ACHN (cell line): ENCODE results near the gene C4orf50.
"Not testable (repeated sequence)": the region's sequence is repeated elsewhere in the genome, so short reads cannot be mapped to it uniquely, and the experiment has no call there.

ENCODE experiments used
- DNase-seq: peaks from one replicate; pipeline ENCODE4 v3.0.0-alpha.2; 2015
- in situ Hi-C: cut with HindIII; loops from 2 replicates; pipeline ENCODE4 v1.10.0; 2017; ENCODE audit warnings: low sequenced_read_pairs, low pct_ligation_motif_present, low pct_unique_long_range_greater_than_20kb

Gene C4orf50

DNA sequence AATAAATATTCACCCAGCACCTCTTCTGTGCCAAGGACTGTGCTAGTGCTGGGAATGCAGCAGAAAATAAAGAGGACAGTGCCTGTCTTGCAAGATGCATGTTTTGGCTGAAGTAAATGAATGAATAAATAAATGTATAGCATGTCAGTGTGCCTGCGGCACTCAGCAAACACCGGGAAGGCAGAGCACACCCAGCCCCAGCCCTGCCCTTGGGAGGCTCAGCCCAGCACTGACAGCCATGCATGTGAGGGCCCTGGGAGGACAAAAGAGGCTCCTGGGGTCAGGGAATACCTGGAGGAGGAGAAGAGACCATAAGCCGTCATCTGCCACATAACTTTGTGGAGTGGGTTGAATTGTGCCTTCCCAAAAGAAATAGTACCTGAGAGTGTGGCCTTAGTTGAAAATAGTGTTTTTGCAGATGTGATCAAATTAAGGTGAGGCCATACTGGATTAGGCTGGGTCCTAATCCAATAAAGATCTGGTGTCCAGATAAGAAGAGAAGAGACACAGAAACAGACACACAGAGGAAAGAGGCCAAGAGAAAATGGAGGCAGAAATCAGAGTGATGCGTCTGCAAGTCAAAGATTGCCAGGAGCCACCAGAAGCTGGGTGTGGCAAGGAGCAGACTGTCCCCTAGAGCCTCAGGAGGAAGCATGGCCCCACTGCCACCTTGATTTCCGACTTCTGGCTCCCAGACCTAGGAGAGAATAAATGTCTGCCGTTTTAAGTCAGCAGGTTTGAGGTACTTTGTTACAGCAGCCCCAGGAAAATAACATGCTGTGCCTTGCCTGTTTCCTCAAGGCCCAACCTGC is 16.3 kb downstream of the C4orf50 start:
- in situ Hi-C loops: no loop called here
- DNase-seq: no peak

DNA sequence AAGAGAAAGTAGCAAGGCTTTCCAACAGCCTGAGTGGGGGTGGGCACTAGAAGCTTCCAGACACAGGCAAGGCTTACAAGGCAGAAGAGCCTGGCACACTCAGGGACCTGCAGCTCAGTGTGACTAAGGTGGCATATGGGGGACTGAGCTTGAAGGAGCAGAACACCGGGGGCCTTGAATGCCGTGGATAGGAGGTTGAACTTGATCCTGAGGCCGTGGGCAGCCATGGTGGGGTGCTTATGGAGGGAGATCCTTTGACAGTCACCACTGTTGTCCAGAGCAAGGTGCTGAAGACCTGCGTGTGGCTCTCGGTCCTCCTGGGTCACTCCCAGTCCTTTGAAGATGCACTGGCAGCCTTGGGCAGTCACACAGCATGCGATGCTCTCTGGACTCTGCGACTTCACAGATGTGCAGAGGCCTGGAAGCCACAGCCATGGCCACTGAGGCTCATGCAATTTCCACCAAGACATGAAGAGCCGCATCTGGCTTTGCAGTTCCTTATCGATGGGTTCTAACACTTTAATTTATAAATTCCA is 18.3 kb downstream of the C4orf50 start:
- no peak for DNase-seq
- in situ Hi-C loops: no loop called here

DNA sequence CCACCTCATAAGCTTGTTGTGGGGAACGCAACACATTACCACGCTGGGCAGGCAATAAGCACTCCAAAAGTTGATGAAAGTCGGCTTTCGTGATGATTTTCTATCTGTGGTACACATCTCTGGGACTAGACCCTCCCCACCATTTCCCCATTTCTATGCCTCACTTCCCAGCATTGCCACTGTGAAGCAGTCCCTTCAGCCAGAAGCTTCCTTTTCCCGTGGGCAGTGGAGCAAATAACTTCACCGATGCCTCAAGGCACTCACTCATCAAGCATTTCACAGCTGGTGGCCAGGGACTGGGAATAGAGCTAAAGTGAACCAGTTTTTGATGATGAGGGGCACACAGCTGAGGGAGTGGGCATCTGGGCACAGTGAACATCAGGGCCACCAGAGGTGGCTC is 18.9 kb downstream of the C4orf50 start:
- no peak for DNase-seq
- in situ Hi-C loops: no loop called here

DNA sequence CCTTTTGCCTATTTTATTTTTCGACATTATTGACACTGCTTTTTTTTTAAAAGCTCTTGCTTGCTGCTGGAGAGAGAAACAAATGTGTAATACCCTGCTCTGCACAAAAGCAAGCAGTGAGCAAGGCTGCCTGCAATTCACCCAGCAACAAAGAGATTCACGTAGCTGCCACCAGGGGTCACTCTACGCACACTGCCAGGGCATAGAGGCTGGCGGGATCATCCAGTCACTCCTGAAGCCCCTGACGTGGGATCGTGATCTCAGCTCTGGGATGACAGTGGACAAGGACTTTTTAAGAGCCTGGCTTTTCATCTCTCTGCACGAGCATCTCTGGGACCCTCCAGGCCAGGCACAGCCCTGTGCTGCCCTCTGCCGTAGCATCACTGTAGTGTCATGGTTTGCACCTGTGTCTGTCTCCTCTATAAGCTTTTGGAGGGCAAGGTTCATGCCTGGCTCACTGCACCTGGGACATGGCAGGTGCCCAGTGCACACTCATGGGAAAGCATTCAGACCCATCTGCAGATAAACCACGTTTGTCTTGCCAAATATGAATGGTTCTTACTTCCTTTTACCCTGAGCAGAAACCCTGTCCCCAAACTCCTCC is 19.8 kb downstream of the C4orf50 start:
- in situ Hi-C loops: no loop called here
- DNase-seq: peak; percentile 44

DNA sequence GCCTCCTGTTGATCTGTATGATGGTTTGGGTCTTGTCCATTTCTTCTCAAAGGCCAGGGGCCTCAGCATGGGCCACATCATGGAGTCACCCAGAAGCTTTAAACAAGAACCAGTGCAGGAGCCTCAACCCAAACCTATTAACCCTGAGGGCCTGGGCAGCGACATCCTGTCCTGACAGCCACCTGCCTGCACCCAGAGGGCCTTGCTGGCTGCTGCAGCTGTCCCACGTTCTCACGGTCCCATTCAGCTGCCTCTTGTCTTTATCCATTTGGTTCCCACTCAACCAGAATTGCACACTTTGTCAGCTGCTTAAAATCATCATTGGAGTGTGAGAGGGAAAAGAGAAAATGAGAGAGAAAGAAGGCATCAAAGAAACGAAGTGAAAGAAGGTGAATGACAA is 21.6 kb downstream of the C4orf50 start:
- no peak for DNase-seq
- in situ Hi-C loops: no loop called here

DNA sequence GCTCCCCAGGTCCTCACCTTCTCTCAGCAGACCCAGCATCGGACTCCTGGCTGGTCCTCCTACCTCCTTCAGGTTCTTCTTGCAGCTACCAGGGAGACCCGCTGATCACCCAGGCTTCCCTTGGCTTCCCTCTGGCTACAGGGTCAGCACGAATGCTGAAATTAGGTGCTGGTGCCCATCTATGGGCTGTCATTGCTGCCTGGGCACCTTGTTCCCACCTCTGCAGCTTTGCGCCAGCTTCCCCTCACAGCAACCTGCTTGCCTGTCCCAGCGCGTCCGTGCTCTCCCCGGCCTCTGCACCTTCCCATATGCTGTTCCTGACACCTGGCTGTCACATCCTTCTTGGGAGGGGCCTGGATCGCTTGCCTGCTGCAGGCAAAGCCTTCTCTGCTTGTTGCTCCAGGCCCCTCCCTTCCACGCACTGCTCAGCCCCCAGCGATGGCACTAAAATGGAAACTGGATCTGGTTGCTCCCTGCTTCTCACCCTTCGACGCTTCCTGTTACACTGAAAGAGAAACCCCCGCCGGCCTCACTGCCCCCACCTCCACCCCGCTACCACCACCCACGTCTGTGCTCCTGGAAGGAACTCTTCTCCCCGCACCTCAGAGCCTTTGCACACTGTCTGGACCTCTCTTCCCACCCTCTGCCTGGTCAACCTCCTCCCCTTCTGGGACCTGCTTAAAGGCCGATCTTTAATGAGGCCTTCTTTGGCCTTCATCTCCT is 22.2 kb downstream of the C4orf50 start:
- DNase-seq: no peak
- in situ Hi-C loops: no loop called here

DNA sequence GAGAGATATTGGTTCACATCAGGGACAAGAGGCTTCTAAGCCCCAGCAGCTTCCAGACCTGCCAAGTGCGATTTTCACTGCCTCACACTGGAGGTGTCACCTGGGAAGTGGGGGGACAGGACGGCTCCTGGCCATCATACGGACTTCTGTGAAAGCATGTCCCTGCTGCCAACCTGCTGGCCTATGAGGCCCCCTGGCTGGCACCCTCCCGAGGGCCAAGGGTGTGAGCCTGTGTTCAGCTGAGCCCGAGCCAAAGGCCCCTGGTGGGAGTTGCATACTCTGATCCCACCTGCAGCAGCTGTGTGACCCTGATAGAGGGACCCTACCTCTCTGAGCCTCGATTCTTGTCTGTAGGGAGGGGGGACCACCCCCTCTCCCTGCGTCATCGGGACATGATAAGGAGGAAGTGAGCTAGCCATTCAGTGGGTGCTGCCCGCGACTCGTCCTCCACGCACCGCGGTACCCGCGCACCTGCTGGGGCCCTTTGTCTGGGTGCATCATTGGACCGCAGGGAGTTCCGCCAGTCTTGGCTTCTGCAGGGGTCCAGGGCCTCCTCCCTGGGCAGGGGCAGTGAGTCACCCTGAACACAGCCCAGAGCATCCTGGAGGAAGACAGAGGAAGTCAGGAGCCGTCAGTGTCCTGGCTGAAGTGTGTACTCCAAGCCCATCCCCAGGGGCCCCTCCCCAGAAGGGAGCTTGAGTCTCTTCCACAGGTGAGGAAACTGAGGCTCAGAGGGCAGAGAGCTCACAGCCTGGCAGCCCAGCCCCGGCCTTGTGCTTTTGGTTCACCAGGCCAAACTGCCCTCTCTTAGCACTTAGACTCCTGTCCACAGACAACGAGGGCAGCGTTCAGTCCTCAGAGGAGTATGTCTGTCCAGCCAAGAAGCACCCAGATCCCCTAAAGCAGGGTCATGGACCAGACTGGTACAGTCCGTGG is 24.1 kb downstream of the C4orf50 start:
- no peak for DNase-seq
- in situ Hi-C loops: no loop called here

DNA sequence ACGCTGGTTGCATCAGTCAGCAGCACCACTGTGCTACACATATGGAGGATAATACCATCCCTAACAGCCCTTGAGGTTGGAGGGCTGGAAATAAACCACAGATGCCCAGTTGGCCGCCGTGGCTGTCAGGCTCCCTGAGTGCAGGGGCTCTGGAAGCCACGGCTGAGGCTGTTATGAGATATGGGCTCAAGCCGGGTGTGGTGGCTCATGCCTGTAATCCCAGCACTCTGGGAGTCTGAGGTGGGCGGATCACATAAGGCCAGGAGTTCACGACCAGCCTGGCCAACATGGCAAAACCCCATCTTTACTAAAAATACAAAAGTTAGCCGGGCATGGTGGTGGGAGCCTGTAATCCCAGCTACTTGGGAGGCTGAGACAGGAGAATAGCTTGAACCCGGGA is 24.9 kb downstream of the C4orf50 start:
- in situ Hi-C loops, DNase-seq: not testable (repeated sequence)

DNA sequence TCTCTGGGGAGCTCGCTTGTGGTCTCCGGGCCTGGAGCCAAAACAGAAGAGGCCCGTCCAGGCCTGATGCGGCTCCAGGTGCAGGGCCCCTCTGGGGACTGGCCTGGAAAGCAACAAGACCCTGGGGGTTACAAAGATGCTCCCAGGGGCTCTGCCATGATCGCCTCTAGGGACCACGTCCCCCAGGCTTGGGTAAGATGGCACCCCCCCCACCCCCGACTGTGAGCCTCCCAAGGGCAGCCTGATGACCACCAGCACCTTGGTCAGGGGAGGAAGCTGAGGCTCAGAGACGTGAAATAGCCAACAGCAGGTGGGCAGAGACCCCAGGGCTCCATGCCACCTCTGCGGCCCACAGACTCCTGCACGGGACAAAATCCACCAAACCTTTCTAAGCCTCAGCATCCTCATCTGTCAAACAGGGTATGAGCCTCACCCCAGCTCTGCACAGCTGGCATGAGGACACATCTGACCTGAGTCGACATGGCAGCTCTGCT is 25.4 kb downstream of the C4orf50 start:
- in situ Hi-C loops: no loop called here
- no peak for DNase-seq

DNA sequence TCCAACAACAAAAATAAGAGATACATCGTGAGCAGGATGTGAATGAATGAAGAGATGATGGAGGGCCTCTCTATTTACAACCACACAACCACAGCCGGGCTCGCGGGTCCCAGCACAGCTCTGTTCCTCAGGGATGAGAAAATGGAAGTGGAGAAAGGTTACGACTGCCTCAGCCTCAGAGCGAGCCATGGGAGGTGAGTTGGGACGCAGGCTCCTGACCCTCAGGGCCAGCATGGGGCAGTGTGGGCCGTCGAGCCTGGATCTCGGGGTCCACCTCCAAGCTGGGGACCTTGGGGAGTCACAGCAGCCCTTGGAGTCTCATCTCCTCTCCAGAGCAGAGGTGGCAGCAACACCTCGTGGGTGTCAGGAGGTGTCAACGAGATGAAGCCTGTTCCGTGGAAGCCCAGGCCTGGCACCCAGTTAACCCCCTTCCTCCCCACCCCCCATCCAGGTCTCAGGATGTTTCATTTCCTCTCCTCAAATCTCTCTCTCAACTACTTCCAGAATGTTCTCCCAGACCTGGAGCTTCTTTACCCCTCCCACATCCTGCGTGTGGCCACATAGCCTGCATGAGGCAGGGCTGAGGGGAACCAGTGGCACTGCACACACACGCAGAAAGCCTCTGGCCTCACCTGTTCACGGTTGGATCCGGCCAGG is 25.9 kb downstream of the C4orf50 start:
- no peak for DNase-seq
- in situ Hi-C loops: no loop called here

DNA sequence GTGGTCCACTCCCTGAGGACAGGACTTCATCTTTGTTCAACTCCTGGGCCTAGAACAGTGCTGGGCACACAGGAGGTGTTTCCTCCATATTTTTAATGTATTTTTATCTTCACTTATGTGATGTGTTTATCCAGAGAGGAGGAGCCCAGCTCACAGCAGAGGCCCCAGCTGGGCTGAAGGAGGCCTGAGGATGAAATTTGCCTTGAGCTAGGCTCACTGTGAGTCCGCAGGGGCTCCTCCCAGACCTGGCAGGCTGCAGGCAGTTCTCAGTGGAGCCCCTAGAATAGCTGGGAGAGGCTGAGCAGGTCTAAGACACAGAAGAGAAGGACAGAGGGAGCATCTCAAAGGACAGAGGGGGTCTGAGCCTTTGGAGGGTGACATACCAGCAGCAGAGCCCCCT is 26.8 kb downstream of the C4orf50 start:
- DNase-seq: no peak
- in situ Hi-C loops: no loop called here

DNA sequence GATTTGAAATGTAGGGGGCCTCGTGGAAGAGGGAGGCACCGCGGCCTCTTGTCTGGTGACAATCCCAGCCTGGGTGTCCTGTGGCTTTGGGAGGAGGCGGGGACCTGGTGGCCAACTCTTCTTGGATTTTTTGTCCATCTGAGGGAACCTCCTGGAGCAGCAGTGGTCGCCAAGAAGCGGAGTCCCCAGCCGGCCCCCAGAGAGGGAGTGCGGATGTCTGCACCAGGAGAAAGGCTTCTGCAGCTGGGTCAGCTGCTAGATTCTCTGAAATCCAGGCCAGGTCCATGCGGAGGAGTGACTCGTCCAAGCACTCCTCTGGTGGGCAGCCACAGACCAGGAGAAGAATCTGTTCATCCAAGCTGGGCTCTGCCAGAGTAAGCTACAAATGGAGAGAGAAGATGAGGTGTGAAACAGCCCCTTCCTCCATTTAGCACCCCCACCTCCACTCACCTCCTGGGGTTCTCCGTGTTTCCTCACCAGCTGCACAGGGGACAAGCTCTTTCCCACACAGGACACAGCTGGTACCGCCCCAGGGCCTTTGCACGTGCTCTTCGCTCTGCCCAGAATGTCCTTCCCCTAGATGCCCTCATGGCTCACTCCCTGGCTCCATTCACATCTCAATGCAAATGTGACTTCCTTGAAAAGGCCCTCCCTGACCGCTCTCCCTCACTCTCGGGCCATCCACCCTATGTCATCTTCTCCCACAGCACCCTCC is 27.6 kb downstream of the C4orf50 start:
- in situ Hi-C loops: no loop called here

DNA sequence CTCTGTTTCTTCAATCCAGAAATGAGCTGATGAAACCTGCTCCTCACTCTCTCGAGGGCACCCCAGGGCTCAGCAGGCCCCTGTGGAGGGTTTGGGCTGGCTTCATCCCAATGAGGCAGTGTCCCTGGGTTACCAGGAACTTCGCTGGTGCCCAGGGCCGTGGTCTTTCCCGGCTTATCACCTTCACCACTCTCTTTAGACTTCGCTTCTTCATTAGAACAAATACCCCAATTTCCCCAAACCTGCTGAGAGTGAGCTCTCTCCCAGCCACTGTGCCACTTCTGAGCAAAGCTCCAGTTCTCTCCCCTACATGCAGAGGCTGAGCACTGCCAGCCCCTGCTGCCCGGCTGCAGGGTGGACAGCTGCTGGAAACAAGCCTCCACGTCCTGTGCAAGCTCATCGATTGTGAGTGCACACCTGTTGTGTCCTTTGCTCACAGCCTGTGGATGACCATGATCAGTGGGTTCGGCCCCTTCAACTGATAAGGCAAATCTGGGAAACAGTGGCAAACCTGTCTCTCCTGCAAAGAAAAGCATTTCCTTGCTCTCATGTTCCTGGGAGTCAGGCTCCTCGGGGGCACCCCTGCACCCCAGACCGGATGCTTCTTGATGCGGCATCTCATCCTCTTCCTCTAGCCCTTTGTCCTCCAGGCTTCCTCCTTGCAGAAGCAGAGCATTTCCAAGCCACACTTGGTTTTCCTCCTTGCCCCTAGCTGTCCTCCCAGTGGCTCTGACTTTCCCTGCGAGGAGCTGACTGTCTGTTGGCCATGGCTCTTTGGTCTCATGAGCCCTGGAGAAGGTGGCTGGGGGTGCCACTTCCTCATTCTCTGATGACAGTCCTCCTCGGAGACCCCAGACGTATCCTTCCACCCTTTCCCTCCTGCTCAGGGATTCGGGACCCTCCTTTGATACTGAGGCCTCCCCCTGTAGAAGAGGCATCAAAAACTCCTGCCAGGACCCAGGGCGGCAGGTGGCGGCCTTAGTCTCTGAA is 28.7 kb downstream of the C4orf50 start:
- in situ Hi-C loops: no loop called here
- no peak for DNase-seq

More for the DNA sequence above, 27.6 kb downstream of the C4orf50 start:
- no peak for DNase-seq

DNA sequence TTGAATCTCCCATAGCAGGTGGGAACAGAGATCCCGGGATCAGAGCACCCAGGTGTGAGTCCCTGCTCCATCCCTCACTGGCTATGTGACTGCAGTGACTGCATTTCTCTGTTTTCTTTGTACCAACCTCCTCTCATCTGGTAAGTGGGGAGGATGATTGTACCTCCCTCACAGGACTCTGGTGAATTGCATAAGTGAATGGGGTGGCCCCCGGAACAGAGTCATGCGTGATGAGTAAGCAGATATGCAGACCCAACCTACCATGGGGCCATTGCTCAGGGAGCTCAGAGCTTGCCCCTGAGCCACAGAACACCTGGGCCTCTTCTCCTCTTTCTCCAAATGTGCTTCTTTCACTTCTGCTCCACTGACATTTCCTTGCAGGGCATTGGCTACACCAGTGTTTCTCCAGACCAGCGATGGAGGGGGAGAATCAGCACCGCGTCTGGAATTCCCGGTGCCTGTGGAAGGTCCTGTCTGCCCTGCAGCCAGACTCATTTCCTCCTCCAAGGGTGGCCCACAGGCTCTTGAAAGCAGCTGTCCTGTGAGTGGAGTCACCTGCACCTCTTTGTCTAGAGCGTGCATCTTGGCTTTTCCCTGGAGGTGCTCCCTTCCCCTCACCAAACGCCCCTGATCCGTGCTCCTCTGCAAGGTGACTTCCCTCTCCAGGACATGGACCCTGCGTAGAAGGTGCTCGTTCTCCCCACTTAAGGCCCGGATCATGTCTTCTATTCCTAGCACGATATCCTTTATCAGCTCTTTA is 30.0 kb downstream of the C4orf50 start:
- DNase-seq: no peak
- in situ Hi-C loops: no loop called here

DNA sequence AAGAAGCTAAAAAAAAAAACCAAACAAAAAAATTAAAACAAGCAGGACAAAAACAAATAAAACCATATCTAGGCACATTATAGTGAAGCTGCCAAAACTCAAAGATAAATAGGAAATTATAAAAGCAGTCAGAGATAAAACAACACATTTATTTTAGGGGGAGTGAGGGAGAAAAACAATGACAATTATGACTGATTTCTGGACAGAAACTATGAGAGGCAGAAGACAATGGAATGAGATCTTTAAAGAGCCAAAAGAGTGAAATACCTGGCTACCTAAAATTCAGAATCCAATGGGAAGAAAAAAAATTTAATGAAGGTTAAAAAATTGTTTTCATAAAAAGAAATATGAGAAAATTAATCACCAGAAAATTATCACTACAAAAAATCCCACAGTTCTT is 33.4 kb downstream of the C4orf50 start:
- DNase-seq: no peak
- in situ Hi-C loops: no loop called here
